K562 (cell line): ENCODE data around the gene MARCKSL1. TPM values are rescaled to one million over a fixed set of nuclear protein-coding genes. Genes with fewer than 3 reads are reported as not detected.
A peak's percentile ranks its signal among the peaks of the same experiment; 100 is the strongest.

Experiments
- ATF1 ChIP-seq, 2 experiments: fragments of 450-650 bp in 1 of 2; IDR thresholded peaks; 2 replicates each; pipeline ENCODE4 v1.6.1; 2016; ENCODE audit warnings: missing compliant biosample characterization in 1 of 2, missing genetic modification characterization in 1 of 2
- CHD1 ChIP-seq: fragments of 200-600 bp; sonication (generic); IDR thresholded peaks from one replicate; pipeline ENCODE4 v1.6.1; 2012; ENCODE audit warnings: mild to moderate bottlenecking, moderate library complexity, low read length, inconsistent platforms
- FOXJ2 ChIP-seq: fragments of 200-800 bp; sonication (Bioruptor generic); IDR thresholded peaks from 2 replicates; pipeline ENCODE4 v1.6.1; 2016; ENCODE audit warnings: missing genetic modification characterization, missing compliant biosample characterization
- MTF1 ChIP-seq: fragments of 250-450 bp; sonication (Bioruptor Pico); IDR thresholded peaks from 2 replicates; pipeline ENCODE4 v1.9.0; 2021; ENCODE audit warnings: moderate library complexity, mild to moderate bottlenecking, inconsistent platforms, borderline replicate concordance
- SP1 ChIP-seq: sonication (generic); formaldehyde crosslinking; IDR thresholded peaks from 2 replicates; pipeline ENCODE4 v1.8.1; 2022; ENCODE audit warnings: mild to moderate bottlenecking, missing genetic modification reagents
- TARDBP ChIP-seq: fragments of 450-650 bp; IDR thresholded peaks from 2 replicates; pipeline ENCODE4 v1.6.1; 2016
- TBL1XR1 ChIP-seq, 2 experiments: IDR thresholded peaks; 2 replicates each; pipeline ENCODE4 v1.6.1; 2012; ENCODE audit warnings: improper control_type of control experiment in 2 of 2, low read length in 2 of 2, mild to moderate bottlenecking in 1 of 2
- ZFPM2 ChIP-seq: fragments of 250-450 bp; sonication (Bioruptor Pico); IDR thresholded peaks from 2 replicates; pipeline ENCODE4 v1.5.1; 2022; ENCODE audit warnings: mild to moderate bottlenecking
- polyA plus RNA-seq, 8 experiments: library from polyadenylated mRNA; depleted of rRNA in 4 of 8; stranded (reverse) in 5 of 8; unstranded in 3 of 8; fragments of >200 nt; fragmentation: Nextera tagmentation in 2 of 8; fragmentation: Illumina TruSeq in 1 of 8; extraction: Ambion mirVana in 2 of 8; extraction: Trizol in 1 of 8; gene quantifications; 2 replicates each; pipeline versions ENCODE4 v1.2.1 to v1.2.3, GENCODE V29; 2011 to 2014; ENCODE audit warnings: inconsistent platforms in 1 of 8, missing spikeins in 1 of 8
- total RNA-seq, 7 experiments: library from RNA; depleted of rRNA in 6 of 7; stranded (reverse); fragments of >200 nt in 6 of 7; fragmentation: Illumina TruSeq in 2 of 7; extraction: Trizol in 2 of 7; gene quantifications; 2 replicates each; pipeline versions ENCODE4 v1.2.1 to v1.2.3, GENCODE V29; 2011 to 2021; ENCODE audit warnings: low replicate concordance in 1 of 7
- TF ChIP-seq, protein P1 (sequence below), 2 experiments: IDR thresholded peaks in 1 of 2; conservative IDR thresholded peaks in 1 of 2; 2 replicates each; pipeline ENCODE4 v1.6.1; 2016; ENCODE audit warnings: low read depth in 2 of 2, mild to moderate bottlenecking in 1 of 2, missing compliant biosample characterization in 1 of 2, missing genetic modification characterization in 1 of 2, moderate library complexity in 1 of 2
- TF ChIP-seq, protein P2 (sequence below): fragments of 250-450 bp; sonication (Bioruptor Pico); IDR thresholded peaks from 2 replicates; pipeline ENCODE4 v1.8.0; 2021; ENCODE audit warnings: moderate library complexity, mild to moderate bottlenecking, inconsistent platforms
- TF ChIP-seq, protein P3 (sequence below): fragments of 250-450 bp; sonication (Bioruptor Pico); IDR thresholded peaks from 2 replicates; pipeline ENCODE4 v1.4.0; 2020; ENCODE audit warnings: mild to moderate bottlenecking, moderate library complexity, borderline replicate concordance
- TF ChIP-seq, protein P4 (sequence below): fragments of 250-450 bp; sonication (Bioruptor Pico); IDR thresholded peaks from 2 replicates; pipeline ENCODE4 v1.4.0; 2020

The MARCKSL1 gene
- total and polyA plus RNA-seq, 9 of the 15 experiments (the other 6 are each of a cell fraction or from before 2014, with no cell fraction given), result 14.7 to 325 (median 155) TPM

DNA sequence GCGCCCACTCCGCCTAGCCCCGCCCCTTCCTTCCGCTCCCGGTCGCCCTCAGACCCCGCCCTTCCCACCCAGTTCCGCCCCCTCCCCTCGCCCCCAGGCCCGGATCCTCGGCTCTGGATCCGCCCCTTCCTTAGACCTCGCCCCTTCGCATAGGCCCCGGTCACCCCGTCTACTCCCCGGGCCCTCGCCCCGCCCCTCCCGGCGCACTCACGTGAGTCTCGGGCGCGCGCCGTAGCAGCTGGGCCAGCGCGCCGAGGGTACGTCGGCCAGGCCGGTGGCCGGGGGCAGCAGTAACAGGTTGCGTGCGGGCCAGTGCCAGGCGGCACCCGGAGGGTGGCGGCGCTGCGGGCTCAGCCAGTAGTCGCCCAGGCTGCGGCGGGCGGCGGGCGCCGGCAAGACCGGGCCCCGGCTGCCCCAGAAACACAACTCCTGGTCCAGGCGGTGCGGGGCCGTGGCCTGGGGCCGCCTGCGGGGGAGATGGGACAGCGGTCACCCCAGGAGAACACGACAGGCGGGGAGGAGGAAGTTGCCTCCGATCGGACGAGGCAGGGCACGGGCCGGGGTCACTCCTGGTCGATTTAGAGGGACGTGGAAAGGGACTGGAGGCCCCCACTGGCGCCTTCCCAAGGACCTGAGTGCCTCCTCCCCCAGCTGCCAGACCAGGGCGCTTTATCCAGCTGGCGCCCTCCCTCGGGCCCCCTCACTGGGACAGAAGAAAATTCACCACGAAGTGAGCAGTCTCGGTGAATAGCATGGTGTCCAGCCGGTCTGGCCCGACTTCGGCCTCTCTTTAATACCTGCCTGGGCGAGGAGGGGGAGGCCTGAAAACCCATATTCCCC lies 15.6 kb upstream of the MARCKSL1 start (continued):
- TF ChIP-seq, protein P1, sequence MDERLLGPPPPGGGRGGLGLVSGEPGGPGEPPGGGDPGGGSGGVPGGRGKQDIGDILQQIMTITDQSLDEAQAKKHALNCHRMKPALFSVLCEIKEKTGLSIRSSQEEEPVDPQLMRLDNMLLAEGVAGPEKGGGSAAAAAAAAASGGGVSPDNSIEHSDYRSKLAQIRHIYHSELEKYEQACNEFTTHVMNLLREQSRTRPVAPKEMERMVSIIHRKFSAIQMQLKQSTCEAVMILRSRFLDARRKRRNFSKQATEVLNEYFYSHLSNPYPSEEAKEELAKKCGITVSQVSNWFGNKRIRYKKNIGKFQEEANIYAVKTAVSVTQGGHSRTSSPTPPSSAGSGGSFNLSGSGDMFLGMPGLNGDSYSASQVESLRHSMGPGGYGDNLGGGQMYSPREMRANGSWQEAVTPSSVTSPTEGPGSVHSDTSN (CRISPR knock-in tag; IDR thresholded peaks at IDR 0.05; ENCODE audit: low read depth), result no peak
- TF ChIP-seq, protein P1 (tag; conservative IDR thresholded peaks at IDR 0.05; ENCODE audit: low read depth), result no peak
- TF ChIP-seq CHD1, result no peak
- TF ChIP-seq, protein P2, sequence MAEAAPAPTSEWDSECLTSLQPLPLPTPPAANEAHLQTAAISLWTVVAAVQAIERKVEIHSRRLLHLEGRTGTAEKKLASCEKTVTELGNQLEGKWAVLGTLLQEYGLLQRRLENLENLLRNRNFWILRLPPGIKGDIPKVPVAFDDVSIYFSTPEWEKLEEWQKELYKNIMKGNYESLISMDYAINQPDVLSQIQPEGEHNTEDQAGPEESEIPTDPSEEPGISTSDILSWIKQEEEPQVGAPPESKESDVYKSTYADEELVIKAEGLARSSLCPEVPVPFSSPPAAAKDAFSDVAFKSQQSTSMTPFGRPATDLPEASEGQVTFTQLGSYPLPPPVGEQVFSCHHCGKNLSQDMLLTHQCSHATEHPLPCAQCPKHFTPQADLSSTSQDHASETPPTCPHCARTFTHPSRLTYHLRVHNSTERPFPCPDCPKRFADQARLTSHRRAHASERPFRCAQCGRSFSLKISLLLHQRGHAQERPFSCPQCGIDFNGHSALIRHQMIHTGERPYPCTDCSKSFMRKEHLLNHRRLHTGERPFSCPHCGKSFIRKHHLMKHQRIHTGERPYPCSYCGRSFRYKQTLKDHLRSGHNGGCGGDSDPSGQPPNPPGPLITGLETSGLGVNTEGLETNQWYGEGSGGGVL (CRISPR knock-in tag), result no peak
- no peak for TF ChIP-seq ZFPM2 (CRISPR knock-in tag)
- no peak for TF ChIP-seq TBL1XR1 (IDR thresholded peaks at IDR 0.05; ENCODE audit: low read length in 2 of 2)
- TF ChIP-seq, protein P3, sequence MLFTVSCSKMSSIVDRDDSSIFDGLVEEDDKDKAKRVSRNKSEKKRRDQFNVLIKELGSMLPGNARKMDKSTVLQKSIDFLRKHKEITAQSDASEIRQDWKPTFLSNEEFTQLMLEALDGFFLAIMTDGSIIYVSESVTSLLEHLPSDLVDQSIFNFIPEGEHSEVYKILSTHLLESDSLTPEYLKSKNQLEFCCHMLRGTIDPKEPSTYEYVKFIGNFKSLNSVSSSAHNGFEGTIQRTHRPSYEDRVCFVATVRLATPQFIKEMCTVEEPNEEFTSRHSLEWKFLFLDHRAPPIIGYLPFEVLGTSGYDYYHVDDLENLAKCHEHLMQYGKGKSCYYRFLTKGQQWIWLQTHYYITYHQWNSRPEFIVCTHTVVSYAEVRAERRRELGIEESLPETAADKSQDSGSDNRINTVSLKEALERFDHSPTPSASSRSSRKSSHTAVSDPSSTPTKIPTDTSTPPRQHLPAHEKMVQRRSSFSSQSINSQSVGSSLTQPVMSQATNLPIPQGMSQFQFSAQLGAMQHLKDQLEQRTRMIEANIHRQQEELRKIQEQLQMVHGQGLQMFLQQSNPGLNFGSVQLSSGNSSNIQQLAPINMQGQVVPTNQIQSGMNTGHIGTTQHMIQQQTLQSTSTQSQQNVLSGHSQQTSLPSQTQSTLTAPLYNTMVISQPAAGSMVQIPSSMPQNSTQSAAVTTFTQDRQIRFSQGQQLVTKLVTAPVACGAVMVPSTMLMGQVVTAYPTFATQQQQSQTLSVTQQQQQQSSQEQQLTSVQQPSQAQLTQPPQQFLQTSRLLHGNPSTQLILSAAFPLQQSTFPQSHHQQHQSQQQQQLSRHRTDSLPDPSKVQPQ (CRISPR knock-in tag), result no peak; the same call in 1 of the 2 replicates
- no peak for TF ChIP-seq MTF1
- peak; percentile 77; the same call in 1 of the 2 replicates for TF ChIP-seq TARDBP
- TF ChIP-seq, protein P4, sequence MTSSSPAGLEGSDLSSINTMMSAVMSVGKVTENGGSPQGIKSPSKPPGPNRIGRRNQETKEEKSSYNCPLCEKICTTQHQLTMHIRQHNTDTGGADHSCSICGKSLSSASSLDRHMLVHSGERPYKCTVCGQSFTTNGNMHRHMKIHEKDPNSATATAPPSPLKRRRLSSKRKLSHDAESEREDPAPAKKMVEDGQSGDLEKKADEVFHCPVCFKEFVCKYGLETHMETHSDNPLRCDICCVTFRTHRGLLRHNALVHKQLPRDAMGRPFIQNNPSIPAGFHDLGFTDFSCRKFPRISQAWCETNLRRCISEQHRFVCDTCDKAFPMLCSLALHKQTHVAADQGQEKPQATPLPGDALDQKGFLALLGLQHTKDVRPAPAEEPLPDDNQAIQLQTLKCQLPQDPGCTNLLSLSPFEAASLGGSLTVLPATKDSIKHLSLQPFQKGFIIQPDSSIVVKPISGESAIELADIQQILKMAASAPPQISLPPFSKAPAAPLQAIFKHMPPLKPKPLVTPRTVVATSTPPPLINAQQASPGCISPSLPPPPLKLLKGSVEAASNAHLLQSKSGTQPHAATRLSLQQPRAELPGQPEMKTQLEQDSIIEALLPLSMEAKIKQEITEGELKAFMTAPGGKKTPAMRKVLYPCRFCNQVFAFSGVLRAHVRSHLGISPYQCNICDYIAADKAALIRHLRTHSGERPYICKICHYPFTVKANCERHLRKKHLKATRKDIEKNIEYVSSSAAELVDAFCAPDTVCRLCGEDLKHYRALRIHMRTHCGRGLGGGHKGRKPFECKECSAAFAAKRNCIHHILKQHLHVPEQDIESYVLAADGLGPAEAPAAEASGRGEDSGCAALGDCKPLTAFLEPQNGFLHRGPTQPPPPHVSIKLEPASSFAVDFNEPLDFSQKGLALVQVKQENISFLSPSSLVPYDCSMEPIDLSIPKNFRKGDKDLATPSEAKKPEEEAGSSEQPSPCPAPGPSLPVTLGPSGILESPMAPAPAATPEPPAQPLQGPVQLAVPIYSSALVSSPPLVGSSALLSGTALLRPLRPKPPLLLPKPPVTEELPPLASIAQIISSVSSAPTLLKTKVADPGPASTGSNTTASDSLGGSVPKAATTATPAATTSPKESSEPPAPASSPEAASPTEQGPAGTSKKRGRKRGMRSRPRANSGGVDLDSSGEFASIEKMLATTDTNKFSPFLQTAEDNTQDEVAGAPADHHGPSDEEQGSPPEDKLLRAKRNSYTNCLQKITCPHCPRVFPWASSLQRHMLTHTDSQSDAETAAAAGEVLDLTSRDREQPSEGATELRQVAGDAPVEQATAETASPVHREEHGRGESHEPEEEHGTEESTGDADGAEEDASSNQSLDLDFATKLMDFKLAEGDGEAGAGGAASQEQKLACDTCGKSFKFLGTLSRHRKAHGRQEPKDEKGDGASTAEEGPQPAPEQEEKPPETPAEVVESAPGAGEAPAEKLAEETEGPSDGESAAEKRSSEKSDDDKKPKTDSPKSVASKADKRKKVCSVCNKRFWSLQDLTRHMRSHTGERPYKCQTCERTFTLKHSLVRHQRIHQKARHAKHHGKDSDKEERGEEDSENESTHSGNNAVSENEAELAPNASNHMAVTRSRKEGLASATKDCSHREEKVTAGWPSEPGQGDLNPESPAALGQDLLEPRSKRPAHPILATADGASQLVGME (CRISPR knock-in tag), result no peak
- no peak for TF ChIP-seq SP1 (CRISPR knock-in tag)
- TF ChIP-seq FOXJ2, result no peak
- TF ChIP-seq ATF1 (CRISPR knock-in tag; IDR thresholded peaks at IDR 0.05), result peak; percentile 51; the same call in 1 of the 2 replicates
- peak; percentile 68 for TF ChIP-seq ATF1 (tag; IDR thresholded peaks at IDR 0.05)
